ENCODE data around the gene CFAP97D2.

The CFAP97D2 gene

GRCh38 chr13:114161644-114162532, 17.2 kb upstream of the CFAP97D2 start (continued):
- TF ChIP-seq TSHZ2 (CRISPR knock-in tag; IDR thresholded peaks at IDR 0.05) (no peak), ESRRG (CRISPR knock-in tag; IDR thresholded peaks at IDR 0.05) (no peak), CSRNP3 (CRISPR knock-in tag; IDR thresholded peaks at IDR 0.05) (no peak), RARB (CRISPR knock-in tag; IDR thresholded peaks at IDR 0.05) (no peak), ZNF70 (CRISPR knock-in tag; IDR thresholded peaks at IDR 0.05) (no peak), PPARA (CRISPR knock-in tag; IDR thresholded peaks at IDR 0.05; ENCODE audit: borderline replicate concordance) (no peak), TCF4 (CRISPR knock-in tag; IDR thresholded peaks at IDR 0.05; ENCODE audit: borderline replicate concordance) (no peak), ZFP3 (CRISPR knock-in tag; IDR thresholded peaks at IDR 0.05) (no peak), ISL1 (CRISPR knock-in tag; IDR thresholded peaks at IDR 0.05) (no peak), OSR1 (CRISPR knock-in tag; IDR thresholded peaks at IDR 0.05) (no peak)

- TF ChIP-seq CSRNP3 (CRISPR knock-in tag; IDR thresholded peaks at IDR 0.05) = no peak
- TF ChIP-seq TSHZ2 (CRISPR knock-in tag; IDR thresholded peaks at IDR 0.05) = no peak
- no peak for TF ChIP-seq TCF4 (CRISPR knock-in tag; IDR thresholded peaks at IDR 0.05; ENCODE audit: borderline replicate concordance)
- no peak for TF ChIP-seq GLIS3 (CRISPR knock-in tag; IDR thresholded peaks at IDR 0.05)
- TF ChIP-seq ZFP30 (CRISPR knock-in tag; IDR thresholded peaks at IDR 0.05) = no peak
- TF ChIP-seq ZNF70 (CRISPR knock-in tag; IDR thresholded peaks at IDR 0.05) = no peak
- TF ChIP-seq ZNF565 (CRISPR knock-in tag; conservative IDR thresholded peaks at IDR 0.05; ENCODE audit: low read depth) = no peak
- TF ChIP-seq OSR1 (CRISPR knock-in tag; IDR thresholded peaks at IDR 0.05) = no peak
- TF ChIP-seq ZFP3 (CRISPR knock-in tag; IDR thresholded peaks at IDR 0.05) = no peak
- no peak for TF ChIP-seq PATZ1 (CRISPR knock-in tag; IDR thresholded peaks at IDR 0.05; ENCODE audit: borderline replicate concordance)
- no peak for TF ChIP-seq ESRRG (CRISPR knock-in tag; IDR thresholded peaks at IDR 0.05)
- no peak for TF ChIP-seq CSDC2 (CRISPR knock-in tag; IDR thresholded peaks at IDR 0.05)
- no peak for TF ChIP-seq ZNF8 (CRISPR knock-in tag; IDR thresholded peaks at IDR 0.05)
- no peak for TF ChIP-seq TOX (CRISPR knock-in tag; IDR thresholded peaks at IDR 0.05; ENCODE audit: borderline replicate concordance)
- no peak for TF ChIP-seq PPARA (CRISPR knock-in tag; IDR thresholded peaks at IDR 0.05; ENCODE audit: borderline replicate concordance)
- no peak for TF ChIP-seq CREB5 (CRISPR knock-in tag; IDR thresholded peaks at IDR 0.05; ENCODE audit: low read depth)
- TF ChIP-seq SNAI2 (CRISPR knock-in tag; IDR thresholded peaks at IDR 0.05) = no peak
- no peak for TF ChIP-seq POU6F1 (CRISPR knock-in tag; IDR thresholded peaks at IDR 0.05; ENCODE audit: borderline replicate concordance, low read depth)
- no peak for TF ChIP-seq ZC3H10 (CRISPR knock-in tag; IDR thresholded peaks at IDR 0.05)
- no peak for ATAC-seq
These were observed 16.5 kb upstream of the CFAP97D2 start for GRCh38 chr13:114162533-114162922.
